Iris pigment epithelial cell (primary cell): ENCODE data around the gene JPT1.
"Not testable (repeated sequence)": the region's sequence is repeated elsewhere in the genome, so short reads cannot be mapped to it uniquely, and the experiment has no call there.

ENCODE experiments used
- DNase-seq: peaks from one replicate; pipeline ENCODE4 v3.0.0-alpha.2; 2011; ENCODE audit warnings: low read depth

Gene JPT1, protein sequence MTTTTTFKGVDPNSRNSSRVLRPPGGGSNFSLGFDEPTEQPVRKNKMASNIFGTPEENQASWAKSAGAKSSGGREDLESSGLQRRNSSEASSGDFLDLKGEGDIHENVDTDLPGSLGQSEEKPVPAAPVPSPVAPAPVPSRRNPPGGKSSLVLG

GRCh38 chr17:75154195-75155106 is at the start of gene JPT1:
JPT1 (minus strand) TSS chr17:75154512; CDS start chr17:75154397, 115 bp downstream.
- peak; percentile 99 for DNase-seq

DNA sequence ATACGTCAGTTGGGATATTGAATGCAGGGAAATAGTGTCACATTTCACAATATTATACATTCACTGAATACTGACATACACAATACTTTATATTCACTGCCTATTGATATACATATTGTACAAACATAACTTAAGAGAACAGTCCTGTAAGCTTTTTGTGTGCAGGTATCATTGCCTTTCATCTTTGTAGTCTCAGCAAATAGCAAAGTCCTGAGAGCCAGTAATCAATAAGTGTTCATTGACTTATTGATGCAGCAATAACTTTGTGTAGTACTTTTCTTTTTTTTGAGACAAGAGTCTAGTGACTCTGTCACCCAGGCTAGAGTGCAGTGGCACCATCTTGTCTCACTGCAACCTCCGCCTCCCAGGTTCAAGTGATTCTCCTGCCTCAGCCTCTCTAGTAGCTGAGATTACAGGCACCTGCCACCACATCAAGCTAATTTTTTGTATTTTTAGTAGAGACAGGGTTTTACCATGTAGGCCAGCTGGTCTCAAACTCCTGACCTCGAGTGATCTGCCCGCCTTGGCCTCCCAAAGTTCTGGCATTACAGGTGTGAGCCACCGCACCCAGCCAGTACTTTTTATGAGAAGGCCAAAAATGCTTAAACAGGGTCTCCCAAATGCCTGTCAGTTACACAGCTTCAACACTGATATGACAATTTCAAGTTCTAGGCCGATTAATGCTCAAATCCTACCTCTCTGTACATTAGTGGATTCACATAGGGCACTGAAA is 45.7 kb upstream of the JPT1 start:
- no peak for DNase-seq

DNA sequence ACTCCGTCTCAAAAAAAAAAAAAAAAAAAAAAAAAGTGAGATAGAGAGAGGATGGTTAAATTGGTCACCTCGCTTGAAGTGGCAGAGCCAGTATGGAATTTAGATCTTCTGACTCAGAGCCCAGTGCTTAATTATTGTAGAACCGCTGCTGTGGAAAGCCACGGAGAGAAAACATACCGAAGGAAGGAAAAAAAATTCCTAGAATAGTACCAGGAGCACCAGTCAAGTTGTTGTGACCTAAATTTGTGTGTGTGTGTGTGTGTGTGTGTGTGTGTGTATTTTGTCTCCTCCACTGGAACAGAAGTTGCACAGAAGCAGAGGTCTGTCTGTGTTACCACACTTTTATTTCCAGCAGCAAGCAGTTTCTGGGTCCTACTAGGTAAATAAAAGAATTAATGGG is 40.6 kb upstream of the JPT1 start:
- DNase-seq: no peak

GRCh38 chr17:75191584-75191983 is 37.3 kb upstream of the JPT1 start:
- DNase-seq: peak; percentile 46

- DNase-seq: no peak
Observed at GRCh38 chr17:75188614-75189013, 34.3 kb upstream of the JPT1 start.

DNA sequence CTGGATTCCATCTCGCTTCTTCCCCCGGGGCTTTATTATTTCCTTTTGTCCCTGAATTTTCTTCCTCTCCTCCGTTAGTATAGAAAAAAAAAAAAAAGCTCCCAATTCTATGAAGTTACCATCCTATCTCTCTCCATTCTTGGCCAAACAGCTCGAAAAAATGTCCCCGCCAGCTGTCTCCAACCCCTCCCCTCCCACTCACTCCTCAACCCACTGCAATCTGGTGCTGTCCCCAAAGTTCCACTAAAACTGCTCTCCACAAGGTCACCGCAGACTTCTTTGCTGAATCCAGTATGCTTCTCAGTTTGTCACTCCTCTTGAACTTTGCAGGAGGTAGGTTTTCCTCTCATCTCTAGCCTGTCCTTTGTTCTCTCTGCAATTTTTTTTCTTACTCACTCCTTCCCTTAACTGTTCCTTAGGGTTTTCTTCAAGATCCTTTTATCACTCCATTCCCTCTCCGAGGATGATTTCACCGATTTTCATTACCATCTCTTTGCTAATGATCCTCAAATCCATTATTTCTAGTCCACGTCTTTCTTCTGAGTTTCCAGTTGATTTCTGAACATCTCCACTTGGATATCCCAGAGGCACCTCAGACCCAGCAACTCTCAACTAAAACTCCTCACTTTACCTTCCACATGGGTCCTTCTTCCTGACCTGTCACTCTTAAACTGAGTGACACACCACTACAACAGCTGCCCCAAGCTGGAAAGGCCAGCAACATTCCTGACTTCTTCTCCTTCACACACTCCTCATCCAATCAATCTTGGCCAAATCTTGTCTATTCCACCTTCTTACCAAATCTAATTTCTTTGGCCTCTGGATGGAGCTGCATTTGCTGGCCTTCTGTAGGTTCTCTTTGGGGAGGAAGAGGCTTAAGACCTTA is 29.9 kb upstream of the JPT1 start:
- no peak for DNase-seq

DNA sequence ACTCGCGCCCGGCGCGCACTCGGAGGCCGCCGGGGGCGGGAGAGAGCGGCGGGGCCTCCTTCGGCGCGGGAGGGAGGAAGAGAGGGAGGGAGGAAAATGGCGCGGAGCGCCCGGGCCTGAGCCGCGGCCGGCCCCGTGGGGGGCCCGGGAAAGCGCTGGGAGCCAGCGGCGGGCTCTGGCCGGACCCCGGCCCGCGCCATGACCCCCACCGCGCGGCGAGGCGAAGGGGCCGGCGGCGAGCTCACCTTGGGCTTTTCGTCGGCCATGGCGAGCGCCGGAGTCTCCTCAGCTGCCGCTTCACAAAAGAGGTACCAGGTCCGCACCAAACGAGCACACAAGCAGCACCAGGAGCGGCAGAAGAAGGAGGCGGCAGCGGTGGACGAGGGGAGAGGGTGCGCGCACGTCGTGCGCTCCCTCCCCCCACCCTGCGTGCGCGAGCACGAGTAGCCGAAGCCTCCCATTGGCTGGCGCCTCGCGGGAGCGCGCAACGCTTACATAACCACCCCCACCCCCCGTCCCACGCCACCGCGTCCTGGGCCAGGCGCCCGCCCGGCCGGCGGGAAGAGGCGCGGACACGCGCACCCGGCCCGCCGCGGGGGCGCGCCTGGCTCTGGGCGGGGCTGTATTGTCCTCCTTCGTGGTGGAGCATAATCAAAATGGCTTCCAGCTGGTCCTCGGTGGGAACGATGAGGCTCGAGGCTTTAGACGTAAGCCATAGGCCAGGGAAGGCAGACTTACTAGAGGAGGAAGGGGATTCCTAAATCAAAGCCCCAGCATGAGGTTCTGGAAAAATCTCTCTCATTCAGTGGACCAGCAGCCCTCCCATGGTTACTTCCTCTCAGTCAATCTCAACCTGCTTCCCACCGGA is 28.5 kb upstream of the JPT1 start, which contains the start of gene SUMO2:
TSS of gene SUMO2 (minus strand) at position 391 of the 868 bp plus-strand sequence. CDS start at position 266, 125 bp downstream.
- peak; percentile 94 for DNase-seq

- no peak for DNase-seq
Observed at GRCh38 chr17:75182319-75182568, 27.9 kb upstream of the JPT1 start.

- DNase-seq: peak; percentile 30
Observed at GRCh38 chr17:75181608-75182318, 27.5 kb upstream of the JPT1 start.

GRCh38 chr17:75181110-75181509 is 26.8 kb upstream of the JPT1 start:
- peak; percentile 1 for DNase-seq

- DNase-seq: no peak
Observed at GRCh38 chr17:75178453-75178852, 24.1 kb upstream of the JPT1 start.

GRCh38 chr17:75176625-75177024 is 22.3 kb upstream of the JPT1 start:
- DNase-seq: no peak

GRCh38 chr17:75174996-75175395 is 20.7 kb upstream of the JPT1 start:
- DNase-seq: no peak

DNA sequence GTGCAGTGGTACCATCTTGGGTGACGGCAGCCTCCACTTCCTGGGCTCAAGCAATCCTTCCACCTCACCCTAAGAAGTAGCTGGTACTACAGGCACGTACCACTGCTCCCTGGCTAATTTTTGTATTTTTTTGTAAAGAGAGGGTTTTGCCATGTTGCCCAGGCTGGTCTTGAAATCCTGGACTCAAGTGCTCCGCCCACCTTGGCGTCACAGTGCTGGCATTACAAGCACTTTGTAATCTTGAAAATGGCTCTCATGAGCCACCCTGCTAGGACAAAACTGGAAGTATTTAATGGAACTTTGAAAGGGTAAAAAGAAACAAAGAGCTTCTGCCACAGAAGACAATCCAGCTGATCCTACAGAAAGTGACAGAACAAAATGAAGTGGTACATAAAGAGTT is 19.2 kb upstream of the JPT1 start:
- DNase-seq: no peak

DNA sequence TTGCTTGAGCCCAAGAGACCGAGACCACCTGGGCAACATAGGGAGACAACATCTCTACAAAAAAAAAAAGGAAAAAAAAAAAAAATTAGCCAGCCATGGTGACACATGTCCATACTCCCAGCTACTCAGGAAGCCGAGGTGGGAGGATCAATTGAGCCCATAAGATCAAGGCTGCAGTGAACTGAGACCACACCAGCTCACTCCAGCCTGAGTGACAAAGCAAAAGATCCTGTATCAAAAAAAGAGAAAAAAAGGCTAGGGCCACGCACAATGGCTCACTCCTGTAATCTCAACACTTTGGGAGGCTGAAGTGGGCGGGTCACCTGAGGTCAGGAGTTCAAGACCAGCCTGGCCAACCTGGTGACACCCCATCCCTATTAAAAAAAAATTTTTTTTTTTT is 14.7 kb upstream of the JPT1 start:
- no peak for DNase-seq

GRCh38 chr17:75164606-75165005 is 10.3 kb upstream of the JPT1 start:
- DNase-seq: not testable (repeated sequence)

- DNase-seq: no peak
Observed at GRCh38 chr17:75163074-75163473, 8.8 kb upstream of the JPT1 start.

GRCh38 chr17:75160211-75160610 is 5.9 kb upstream of the JPT1 start:
- no peak for DNase-seq

DNA sequence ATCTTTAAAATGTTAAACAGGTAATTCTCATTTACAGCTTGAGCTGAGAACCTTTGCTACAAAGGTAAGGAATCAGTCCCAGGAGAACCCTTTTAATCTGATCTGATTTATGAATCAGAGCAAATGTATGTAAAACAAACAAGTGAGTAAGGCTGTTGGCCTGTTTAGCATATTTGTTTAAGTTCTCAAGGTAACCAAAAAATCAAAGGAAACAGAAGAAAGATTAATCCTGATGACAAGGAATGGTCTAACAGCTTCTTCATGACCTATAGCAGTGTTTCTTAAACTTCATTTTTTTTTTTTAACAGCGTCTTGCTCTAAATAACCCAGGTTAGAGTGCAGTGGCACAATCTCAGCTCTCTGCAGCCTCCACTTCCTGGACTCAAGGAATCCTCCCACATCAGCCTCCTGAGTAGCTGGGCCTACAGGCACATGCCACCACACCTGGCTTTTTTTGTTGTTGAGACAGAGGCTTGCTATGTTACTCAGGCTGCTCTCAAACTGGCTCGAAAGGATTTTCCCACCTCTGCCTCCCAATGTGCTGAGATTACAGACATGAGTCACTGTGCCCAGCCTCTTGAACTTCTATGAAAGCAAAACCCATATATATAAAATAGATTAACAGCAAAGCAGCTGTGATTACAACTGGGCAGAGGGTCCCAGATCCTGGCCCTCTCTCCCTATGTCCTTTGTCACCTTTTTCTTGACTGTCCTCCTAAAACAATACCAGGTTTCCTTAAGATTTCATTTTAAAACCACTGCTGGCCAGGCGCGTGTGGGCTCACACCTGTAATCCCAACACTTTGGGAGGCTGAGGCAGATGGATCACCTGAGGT is 5.1 kb upstream of the JPT1 start:
- peak; percentile 78 for DNase-seq
